ENCODE results near the gene SH3PXD2A.

DNA sequence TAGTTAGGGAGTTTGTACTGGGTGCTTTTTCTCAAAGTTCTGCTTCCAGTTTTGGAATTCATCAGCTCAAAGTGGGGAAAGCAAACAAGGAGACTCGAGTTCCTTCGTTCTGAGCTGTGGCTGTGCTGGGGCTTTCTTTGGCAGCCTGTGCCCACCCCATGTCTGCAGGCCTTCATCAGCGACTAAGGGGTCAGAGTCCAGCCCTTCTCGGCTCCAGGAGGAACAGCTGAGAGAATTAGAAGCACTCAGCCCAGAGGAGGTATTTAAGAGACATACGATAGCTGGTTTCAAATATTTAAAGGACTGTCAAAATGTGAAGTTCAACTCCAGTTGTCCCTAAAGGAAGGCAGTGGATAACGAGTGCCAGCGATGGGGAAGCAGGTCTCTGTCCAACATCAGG lies 41.3 kb downstream of the SH3PXD2A start:
- TF ChIP-seq POLR2AphosphoS5 (IDR thresholded peaks at IDR 0.05; ENCODE audit: low read depth, low read length) (no peak), POLR2A (IDR thresholded peaks at IDR 0.05; ENCODE audit: low read depth, low read length) (no peak), TAF1 (IDR thresholded peaks at IDR 0.05; ENCODE audit: low read depth, low read length) (no peak), SPI1 (IDR thresholded peaks at IDR 0.05; ENCODE audit: low read depth, low read length) (no peak), PAX5 (IDR thresholded peaks at IDR 0.05; ENCODE audit: insufficient read depth, low read length, severe bottlenecking) (no peak), POU2F2 (IDR thresholded peaks at IDR 0.05; ENCODE audit: low read depth, low read length) (no peak)

All from GM12891 (cell line).